Left lobe of liver (tissue), 2 donors: ENCODE measurements around the gene CACNG5. TPM values are rescaled to one million over a fixed set of nuclear protein-coding genes. Genes with fewer than 3 reads are reported as not detected.
A peak's percentile ranks its signal among the peaks of the same experiment; 100 is the strongest.

Experiments used
- ATAC-seq: fragments of 200-7000 bp; cut with Tn5 transposase; one replicate; pipeline ENCODE4 v1.9.1; 2020; ENCODE audit warnings: mild to moderate bottlenecking, moderate library complexity
- DNase-seq: peaks from one replicate; pipeline ENCODE4 v3.0.0-alpha.2; 2020; ENCODE audit warnings: low spot score
- total RNA-seq: library from RNA; stranded (reverse); gene quantifications from one replicate; pipeline ENCODE4 v1.2.1, GENCODE V29; 2021
- donor health status: DM: no; HTN: no; CAD: no; lungs with moderate emphysema.
- donor health status: DM: no; HTN: yes; CAD: no.

The CACNG5 gene
- total RNA-seq, 1 donor from 2014 or later = not detected

GRCh38 chr17:66903781-66904180, 68.9 kb downstream of the CACNG5 start:
- ATAC-seq (no peak), DNase-seq (no peak)

- DNase-seq (no peak), ATAC-seq (peak; percentile 14)
Measured at GRCh38 chr17:66904760-66905624, 70.1 kb downstream of the CACNG5 start.

DNA sequence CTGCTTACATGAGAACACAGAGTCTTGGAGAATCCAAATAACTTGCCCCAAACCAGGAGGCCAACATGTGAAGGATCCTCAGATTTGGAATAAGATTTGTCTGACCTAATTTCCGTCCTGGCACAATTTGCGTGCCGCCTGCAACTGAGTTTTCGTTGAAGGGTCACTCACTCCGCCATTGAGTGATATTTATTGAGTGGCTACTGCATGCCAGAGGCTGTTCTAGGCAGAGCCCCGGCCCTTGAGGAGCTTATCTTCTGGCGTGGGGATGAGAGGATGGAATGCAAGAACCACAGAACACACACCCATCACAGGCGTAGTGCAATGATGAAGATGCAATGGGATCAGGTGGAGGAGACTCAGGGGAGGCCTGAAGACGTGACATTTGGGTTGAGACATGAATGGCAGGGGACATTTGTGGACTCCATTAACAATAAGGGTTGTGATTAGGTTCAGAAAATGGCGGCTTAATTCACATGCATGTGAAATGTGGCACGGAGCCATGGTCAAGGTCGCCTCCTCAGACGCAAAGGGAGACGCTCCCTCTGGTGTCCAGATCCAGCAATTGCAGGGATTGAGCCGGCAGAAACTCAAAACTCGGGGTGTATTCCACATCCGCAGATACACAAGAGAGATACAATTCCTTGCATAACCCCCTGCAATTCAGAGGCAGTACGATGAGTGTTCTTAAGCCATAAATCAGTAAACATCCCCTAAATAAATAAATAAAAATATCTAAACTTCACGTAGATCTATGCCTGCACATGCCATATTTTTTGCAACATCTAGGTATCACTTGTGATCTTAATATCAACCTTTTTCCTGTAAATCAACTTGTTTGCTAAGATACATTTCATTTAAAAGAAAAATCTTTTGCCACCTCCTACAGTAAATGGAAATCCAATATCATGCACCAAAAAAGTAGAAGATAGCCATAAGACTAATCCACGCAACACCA, 71.7 kb downstream of the CACNG5 start:
- DNase-seq = peak; percentile 76

GRCh38 chr17:66909804-66910373, 75.0 kb downstream of the CACNG5 start:
- ATAC-seq (no peak), DNase-seq (no peak)

More for the DNA sequence above, 71.7 kb downstream of the CACNG5 start:
- peak; percentile 91 for ATAC-seq

- DNase-seq (no peak), ATAC-seq (no peak)
Measured at GRCh38 chr17:66910651-66911285, 75.9 kb downstream of the CACNG5 start.

GRCh38 chr17:66915204-66915611, 80.3 kb downstream of the CACNG5 start:
- ATAC-seq = peak; percentile 61
- DNase-seq = no peak

DNA sequence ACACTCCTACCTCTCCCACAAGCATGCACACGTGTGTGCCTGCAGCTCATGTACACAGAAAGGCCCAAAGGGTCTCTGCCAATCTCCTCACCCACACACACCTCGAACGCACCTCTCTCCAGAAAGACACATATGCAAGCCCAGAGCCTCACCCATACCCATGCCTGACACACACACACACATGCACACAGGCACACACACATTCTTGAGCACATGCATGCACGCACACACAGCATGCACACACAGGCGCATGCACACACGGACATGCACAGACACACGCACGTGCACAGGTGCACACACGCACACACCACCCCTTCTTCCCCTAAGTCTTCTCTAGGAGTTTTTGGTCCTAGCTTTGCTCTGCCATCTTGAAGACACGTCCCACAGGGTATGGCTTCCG, 80.9 kb downstream of the CACNG5 start:
- DNase-seq (no peak), ATAC-seq (no peak)

- DNase-seq (no peak), ATAC-seq (no peak)
Measured at GRCh38 chr17:66916946-66917345, 82.0 kb downstream of the CACNG5 start.

- no peak for ATAC-seq
Measured at GRCh38 chr17:66918896-66919295, 84.0 kb downstream of the CACNG5 start.

GRCh38 chr17:66920435-66920834, 85.5 kb downstream of the CACNG5 start:
- no peak for DNase-seq
- no peak for ATAC-seq

More at GRCh38 chr17:66918896-66919295, 84.0 kb downstream of the CACNG5 start:
- no peak for DNase-seq

DNA sequence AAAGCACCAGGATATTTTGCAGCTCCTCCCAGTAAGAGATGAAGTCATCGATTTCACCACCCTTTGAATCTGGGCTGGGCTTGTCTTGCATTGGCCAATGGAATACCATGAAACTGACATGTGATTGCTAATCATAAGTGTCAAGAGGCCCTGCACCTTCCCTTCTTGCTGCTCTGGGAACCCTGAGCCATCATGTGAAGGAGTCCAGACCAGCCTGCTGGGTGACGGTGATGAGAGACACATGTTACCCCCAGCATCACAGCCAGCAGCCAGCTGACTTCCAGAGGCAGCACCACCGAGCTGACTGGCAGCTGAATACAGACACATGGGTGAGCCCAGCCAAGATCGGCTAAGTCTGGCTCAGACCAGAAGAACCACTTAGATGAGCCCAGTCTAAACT, 86.0 kb downstream of the CACNG5 start:
- ATAC-seq (no peak), DNase-seq (no peak)

- DNase-seq (no peak), ATAC-seq (no peak)
Measured at GRCh38 chr17:66923886-66924285, 89.0 kb downstream of the CACNG5 start.

GRCh38 chr17:66925811-66926500, 91.0 kb downstream of the CACNG5 start:
- ATAC-seq (no peak), DNase-seq (no peak)

DNA sequence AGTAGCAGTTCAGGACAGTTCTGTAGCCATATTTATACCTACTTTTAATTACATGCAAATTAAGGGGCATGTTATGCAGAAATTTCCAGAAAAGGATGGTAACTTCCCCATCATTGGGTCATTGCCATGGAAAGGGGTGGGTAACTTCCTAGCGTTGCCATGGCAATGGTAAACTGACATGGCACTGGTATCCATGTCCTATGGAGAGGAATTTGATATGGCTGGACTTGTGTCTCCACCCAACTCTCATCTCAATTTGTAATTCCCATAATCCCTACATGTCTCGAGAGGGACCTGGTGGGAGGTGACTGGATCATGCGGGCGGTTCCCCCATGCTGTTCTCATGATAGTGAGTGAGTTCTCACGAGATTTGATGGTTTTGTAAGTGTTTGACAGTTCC, 94.0 kb downstream of the CACNG5 start:
- DNase-seq = no peak
- ATAC-seq = no peak

GRCh38 chr17:66929591-66929990, 94.7 kb downstream of the CACNG5 start:
- DNase-seq (no peak), ATAC-seq (no peak)

DNA sequence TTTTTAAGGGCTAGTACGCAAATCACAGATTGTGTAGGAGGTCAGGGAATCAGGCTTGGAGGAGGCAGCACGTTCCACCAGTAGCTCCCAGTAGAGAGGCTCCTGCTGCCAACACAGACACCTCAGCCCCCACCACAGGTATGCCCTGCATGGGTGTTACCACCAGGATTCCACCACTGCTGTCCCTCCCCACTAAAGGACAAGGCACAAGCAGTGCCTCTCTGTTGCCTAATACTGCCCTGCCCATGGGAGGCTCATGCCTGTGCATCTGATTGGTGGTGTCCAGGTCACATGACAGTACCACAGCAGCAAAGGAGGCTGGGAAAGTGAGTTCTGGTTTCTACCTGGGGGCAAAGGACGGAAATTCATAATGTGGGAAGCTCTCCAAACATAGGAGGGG, 96.0 kb downstream of the CACNG5 start:
- ATAC-seq = peak; percentile 48
- DNase-seq = no peak

- DNase-seq = no peak
- ATAC-seq = no peak
Measured at GRCh38 chr17:66932311-66932710, 97.4 kb downstream of the CACNG5 start.

DNA sequence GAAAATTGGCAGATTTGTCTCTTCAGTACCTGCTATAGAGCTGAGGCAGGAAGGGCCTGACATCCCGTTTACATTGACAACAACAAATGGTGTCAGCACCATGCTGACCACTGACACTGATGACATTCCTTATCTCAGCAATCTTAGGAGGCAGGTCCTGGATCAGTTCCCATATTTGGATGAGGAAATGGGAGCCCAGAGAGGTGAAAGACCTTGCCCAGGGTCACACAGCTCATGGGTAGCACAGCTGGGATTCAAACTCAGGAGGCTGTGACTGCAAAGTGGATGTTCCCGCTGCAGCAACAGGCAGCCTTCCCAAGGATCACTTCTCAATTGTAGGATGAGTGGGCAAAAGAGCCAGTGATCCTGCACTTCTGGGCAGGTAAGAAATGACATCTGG, 99.1 kb downstream of the CACNG5 start:
- ATAC-seq = no peak
- no peak for DNase-seq
